K562 (cell line): ENCODE data around the gene LIN9. TPM values are rescaled to one million over a fixed set of nuclear protein-coding genes. Genes with fewer than 3 reads are reported as not detected.

Experiments
- CC2D1A ChIP-seq: fragments of 450-650 bp; IDR thresholded peaks from 2 replicates; pipeline ENCODE4 v1.6.1; 2017; ENCODE audit warnings: mild to moderate bottlenecking
- ERF ChIP-seq: fragments of 450-650 bp; formaldehyde crosslinking; IDR thresholded peaks from 2 replicates; pipeline ENCODE4 v1.4.0; 2020; ENCODE audit warnings: mild to moderate bottlenecking, mixed read lengths
- HDGF ChIP-seq: fragments of 450-650 bp; IDR thresholded peaks from 2 replicates; pipeline ENCODE4 v1.6.1; 2016
- HSF4 ChIP-seq: fragments of 250-450 bp; sonication (Bioruptor Pico); IDR thresholded peaks from 2 replicates; pipeline ENCODE4 v2.1.2; 2022; ENCODE audit warnings: mild to moderate bottlenecking, moderate library complexity, borderline replicate concordance
- KHSRP ChIP-seq: fragments of 450-650 bp; IDR thresholded peaks from 2 replicates; pipeline ENCODE4 v1.6.1; 2017
- MLX ChIP-seq, 2 experiments: fragments of 450-650 bp in 1 of 2; sonication (generic) in 1 of 2; formaldehyde crosslinking; conservative IDR thresholded peaks; 2 replicates each; pipeline versions ENCODE4 v1.4.0 to v1.8.1; 2020 to 2022; ENCODE audit warnings: mild to moderate bottlenecking in 1 of 2, missing genetic modification reagents in 1 of 2
- NFATC3 ChIP-seq: fragments of 450-650 bp; IDR thresholded peaks from 2 replicates; pipeline ENCODE4 v1.6.1; 2017; ENCODE audit warnings: mild to moderate bottlenecking
- NFYB ChIP-seq: IDR thresholded peaks from 2 replicates; pipeline ENCODE4 v1.6.1; 2011; ENCODE audit warnings: mild to moderate bottlenecking, moderate library complexity; ENCODE audit not compliant: insufficient read length; ENCODE audit errors: extremely low read depth
- NUFIP1 ChIP-seq: fragments of 450-650 bp; IDR thresholded peaks from 2 replicates; pipeline ENCODE4 v1.6.1; 2018; ENCODE audit not compliant: partially characterized antibody
- RBM25 ChIP-seq: fragments of 200-400 bp; formaldehyde crosslinking; IDR thresholded peaks from 2 replicates; pipeline ENCODE4 v1.6.1; 2018; ENCODE audit warnings: low read length, low read depth, moderate library complexity; ENCODE audit not compliant: severe bottlenecking
- USF1 ChIP-seq: sonication (generic); formaldehyde crosslinking; IDR thresholded peaks from 2 replicates; pipeline ENCODE4 v1.9.0; 2022; ENCODE audit warnings: mild to moderate bottlenecking, missing genetic modification reagents
- ZBTB43 ChIP-seq: sonication (generic); formaldehyde crosslinking; IDR thresholded peaks from 2 replicates; pipeline ENCODE4 v1.8.0; 2023; ENCODE audit warnings: mild to moderate bottlenecking, missing genetic modification reagents
- ZNF561 ChIP-seq: fragments of 450-650 bp; formaldehyde crosslinking; conservative IDR thresholded peaks from 2 replicates; pipeline ENCODE4 v1.4.0; 2020; ENCODE audit warnings: mild to moderate bottlenecking, moderate library complexity
- ZNF668 ChIP-seq: fragments of 250-450 bp; sonication (Bioruptor Pico); IDR thresholded peaks from 2 replicates; pipeline ENCODE4 v1.8.0; 2022; ENCODE audit warnings: mild to moderate bottlenecking, inconsistent platforms
- polyA plus RNA-seq, 8 experiments: library from polyadenylated mRNA; depleted of rRNA in 4 of 8; stranded (reverse) in 5 of 8; unstranded in 3 of 8; fragments of >200 nt; fragmentation: Nextera tagmentation in 2 of 8; fragmentation: Illumina TruSeq in 1 of 8; extraction: Ambion mirVana in 2 of 8; extraction: Trizol in 1 of 8; gene quantifications; 2 replicates each; pipeline versions ENCODE4 v1.2.1 to v1.2.3, GENCODE V29; 2011 to 2014; ENCODE audit warnings: inconsistent platforms in 1 of 8, missing spikeins in 1 of 8
- total RNA-seq, 7 experiments: library from RNA; depleted of rRNA in 6 of 7; stranded (reverse); fragments of >200 nt in 6 of 7; fragmentation: Illumina TruSeq in 2 of 7; extraction: Trizol in 2 of 7; gene quantifications; 2 replicates each; pipeline versions ENCODE4 v1.2.1 to v1.2.3, GENCODE V29; 2011 to 2021; ENCODE audit warnings: low replicate concordance in 1 of 7

LIN9 gene
- total and polyA plus RNA-seq, 9 of the 15 experiments (the other 6 are each of a cell fraction or from before 2014, with no cell fraction given), result 18.8 to 33.0 (median 25.5) TPM

DNA sequence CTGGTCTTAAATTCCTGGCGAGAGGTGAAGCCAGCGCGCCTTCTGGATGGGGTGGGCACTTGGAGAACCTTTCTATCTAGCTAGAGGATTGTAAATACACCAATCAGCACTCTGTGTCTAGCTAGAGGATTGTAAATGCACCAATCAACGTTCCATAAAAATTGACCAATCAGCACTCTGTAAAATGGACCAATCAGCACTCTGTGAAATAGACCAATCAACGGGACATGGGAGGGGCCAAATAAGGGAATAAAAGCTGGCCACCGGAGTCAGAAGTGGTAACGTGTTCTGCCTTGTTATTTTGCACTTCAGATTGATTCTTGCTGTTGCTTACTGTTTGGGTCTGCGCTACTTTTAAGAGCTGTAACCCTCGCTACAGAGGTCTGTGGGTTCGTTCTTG, 12.0 kb upstream of the LIN9 start (continued):
- no peak for TF ChIP-seq HSF4
- no peak for TF ChIP-seq ERF (CRISPR knock-in tag)
- no peak for TF ChIP-seq HDGF
- no peak for TF ChIP-seq MLX (CRISPR knock-in tag; conservative IDR thresholded peaks at IDR 0.05)
- no peak for TF ChIP-seq KHSRP
- TF ChIP-seq NFATC3, result no peak
- peak; percentile 69; the same call in 1 of the 2 replicates for TF ChIP-seq CC2D1A
- TF ChIP-seq NFYB, result peak; percentile 95
- peak; percentile 53 for TF ChIP-seq RBM25
- TF ChIP-seq ZNF668 (CRISPR knock-in tag), result no peak
- TF ChIP-seq ZNF561 (CRISPR knock-in tag), result no peak
- no peak for TF ChIP-seq USF1 (CRISPR knock-in tag)
- no peak for TF ChIP-seq ZBTB43 (CRISPR knock-in tag)
- no peak for TF ChIP-seq NUFIP1
- TF ChIP-seq, all 486 proteins: peak for 9
